Activated CD8-positive, alpha-beta T cell treated with anti-CD3 and anti-CD28 coated beads for 36 hours (primary cell): Measurements from ENCODE around the gene TIGD3. TPM values are rescaled to one million over a fixed set of nuclear protein-coding genes. Genes with fewer than 3 reads are reported as not detected.
A peak's percentile ranks its signal among the peaks of the same experiment; 100 is the strongest.
"Not testable (repeated sequence)": the region's sequence is repeated elsewhere in the genome, so short reads cannot be mapped to it uniquely, and the experiment has no call there.

Experiments
- ATAC-seq: fragments of 200-7000 bp; cut with Tn5 transposase; one replicate; pipeline ENCODE4 v1.10.0; 2021; ENCODE audit warnings: mild to moderate bottlenecking, moderate library complexity
- CTCF ChIA-PET: fragments of 350-600 bp; sonication (Branson Sonifier 250); formaldehyde crosslinking; loops from one replicate; lab custom pipeline; 2021; ENCODE audit warnings: antibody characterized with exemption; lab: Charles Lee
- POLR2A ChIA-PET: fragments of 350-600 bp; sonication (Branson Sonifier 250); formaldehyde crosslinking; loops from one replicate; lab custom pipeline; 2021; ENCODE audit warnings: antibody characterized with exemption; lab: Charles Lee
- DNase-seq: peaks from one replicate; pipeline ENCODE4 v3.0.0-alpha.2; 2020
- H3K27ac Mint-ChIP-seq: one replicate; pipeline ENCODE4 v1.8.0; 2021; ENCODE audit warnings: mild to moderate bottlenecking, mixed read lengths
- H3K27me3 Mint-ChIP-seq: one replicate; pipeline ENCODE4 v1.8.0; 2021; ENCODE audit warnings: mixed read lengths
- H3K36me3 Mint-ChIP-seq: one replicate; pipeline ENCODE4 v1.8.0; 2021; ENCODE audit warnings: low read depth, mixed read lengths
- H3K4me1 Mint-ChIP-seq: one replicate; pipeline ENCODE4 v1.8.0; 2021; ENCODE audit warnings: low read depth, mixed read lengths
- H3K4me3 Mint-ChIP-seq: one replicate; pipeline ENCODE4 v1.8.0; 2021; ENCODE audit warnings: mild to moderate bottlenecking, moderate library complexity, mixed read lengths
- H3K9me3 Mint-ChIP-seq: one replicate; pipeline ENCODE4 v1.8.0; 2021; ENCODE audit warnings: mixed read lengths
- CTCF ChIP-seq: fragments of 200-600 bp; IDR thresholded peaks from one replicate; pipeline ENCODE4 v1.8.0; 2022; ENCODE audit warnings: antibody characterized with exemption, mild to moderate bottlenecking
- intact Hi-C: fragments of 100-400 bp; cut with micrococcal nuclease; formaldehyde crosslinking; loops from one replicate; pipeline ENCODE4 v1.10.0; 2022
- total RNA-seq, 2 experiments: library from RNA; stranded (reverse); gene quantifications; one replicate each; pipeline ENCODE4 v1.2.3, GENCODE V29; 2021

The TIGD3 gene
- total RNA-seq, 2 experiments from 2014 or later = 0.65 to 1.4 TPM

DNA sequence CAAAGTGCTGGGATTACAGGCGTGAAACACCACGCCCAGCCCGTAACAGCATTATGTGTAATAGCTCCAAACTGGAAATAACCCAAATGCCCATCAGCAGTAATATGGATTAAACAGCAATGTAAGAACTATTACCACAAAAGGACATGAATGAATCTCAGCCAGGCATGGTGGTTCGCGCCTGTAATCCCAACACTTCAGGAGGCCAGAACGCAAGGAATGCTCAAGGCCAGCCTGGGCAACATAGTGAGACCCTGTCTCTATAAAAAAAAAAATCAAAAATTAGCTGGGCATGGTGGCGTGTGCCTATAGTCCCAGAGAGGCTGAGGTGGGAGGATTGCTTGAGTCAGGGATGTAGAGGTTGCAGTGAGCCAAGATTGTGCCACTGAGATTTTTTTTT lies 24.0 kb upstream of the TIGD3 start:
- no peak for DNase-seq
- Mint-ChIP-seq H3K36me3 (peaks cover 4% of the 10 kb centered on the region), H3K4me3 (no peak overlapping the region), H3K4me1 (peaks cover 18% of the 10 kb centered on the region), H3K9me3 (no peaks in the 10 kb centered on the region), H3K27ac (no peak overlapping the region), H3K27me3 (no peaks in the 10 kb centered on the region)
- intact Hi-C loops = no loop called here
- TF ChIP-seq CTCF = no peak
- no peak for ATAC-seq
- POLR2A ChIA-PET = interaction anchor here (0.6 to 1.7 kb wide), 4 partner anchors 18 to 169 kb away, joined by 3 to 5 read pairs (median 4); no protein-coding TSS in a partner anchor
- CTCF ChIA-PET = interaction anchor here (0.5 to 11.7 kb wide), 40 partner anchors 8 to 332 kb away, joined by 3 to 265 read pairs (median 6); partner anchors contain the start of genes CAPN1, CDC42EP2, FRMD8 and POLA2

DNA sequence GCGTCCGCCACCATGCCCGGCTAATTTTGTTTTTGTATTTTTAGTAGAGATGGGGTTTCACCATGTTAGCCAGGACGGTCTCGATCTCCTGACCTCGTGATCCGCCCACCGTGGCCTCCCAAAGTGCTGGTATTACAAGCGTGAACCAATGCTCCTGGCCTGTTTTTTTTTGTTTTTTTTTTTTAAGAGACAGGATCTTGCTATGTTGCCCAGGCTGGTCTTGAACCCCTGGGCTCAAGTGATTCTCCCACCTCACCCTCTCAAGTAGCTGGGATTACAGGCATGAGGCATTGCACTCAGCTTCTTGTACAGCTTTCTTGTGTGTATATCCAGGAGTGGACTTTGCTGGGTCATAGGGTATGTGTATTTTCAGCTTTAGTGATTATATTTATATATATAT lies 22.0 kb upstream of the TIGD3 start:
- H3K27me3 Mint-ChIP-seq, DNase-seq, H3K9me3 Mint-ChIP-seq, H3K27ac Mint-ChIP-seq, H3K4me3 Mint-ChIP-seq, intact Hi-C loops, ATAC-seq: not testable (repeated sequence)
- H3K36me3 Mint-ChIP-seq = peaks cover 11% of the 10 kb centered on the region
- CTCF ChIA-PET = interaction anchor here (0.7 to 11.7 kb wide), 9 partner anchors 18 to 222 kb away, joined by 3 to 265 read pairs (median 6); partner anchors contain the start of genes CDC42EP2, POLA2 and TM7SF2
- peaks cover 20% of the 10 kb centered on the region for H3K4me1 Mint-ChIP-seq
- POLR2A ChIA-PET = interaction anchor here (0.6 to 4.0 kb wide), 6 partner anchors 12 to 172 kb away, joined by 3 to 17 read pairs (median 5); partner anchors contain the start of genes MALAT1 and POLA2

DNA sequence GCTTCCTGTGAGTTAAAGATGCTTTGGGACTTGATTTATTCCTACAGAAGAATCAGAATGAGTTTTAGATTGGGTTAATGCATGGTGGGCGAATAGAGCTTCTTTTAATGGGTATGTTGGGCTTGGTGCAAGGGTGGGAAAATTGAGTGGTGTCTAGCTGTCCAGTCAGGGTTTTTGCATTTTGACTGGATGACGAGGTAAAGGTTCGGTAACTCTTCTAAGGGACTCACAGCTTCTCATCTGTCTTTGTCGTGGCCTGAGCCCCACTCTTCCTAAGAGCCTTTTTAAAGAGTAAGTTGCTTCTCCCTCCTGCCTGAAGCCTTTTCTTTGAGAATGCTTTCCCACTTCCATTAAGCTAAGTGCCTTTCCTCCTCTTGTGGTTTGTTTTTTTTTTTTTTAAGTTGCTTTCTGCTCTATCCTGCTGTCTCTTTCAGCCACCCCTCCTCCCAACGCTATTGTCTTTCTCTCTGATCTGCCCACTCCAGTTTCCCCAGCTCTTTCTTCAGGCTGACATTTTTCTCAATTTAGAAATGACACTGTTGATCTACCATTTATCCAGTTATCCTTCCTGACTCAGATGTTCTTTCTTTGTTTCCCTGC lies 19.8 kb upstream of the TIGD3 start:
- ChIA-PET CTCF (interaction anchor here (0.6 to 11.7 kb wide), 5 partner anchors 13 to 109 kb away, joined by 3 to 265 read pairs (median 5); partner anchors contain the start of gene CDC42EP2), POLR2A (interaction anchor here (0.7 to 4.0 kb wide), 8 partner anchors 14 to 200 kb away, joined by 3 to 17 read pairs (median 3); partner anchors contain the start of genes NEAT1, POLA2 and SYVN1)
- no peak for ATAC-seq
- H3K4me1 Mint-ChIP-seq = peaks cover 32% of the 10 kb centered on the region
- no peak for DNase-seq
- peak overlapping the region; percentile 88 for H3K4me3 Mint-ChIP-seq
- H3K36me3 Mint-ChIP-seq = peaks cover 18% of the 10 kb centered on the region
- no peaks in the 10 kb centered on the region for H3K27me3 Mint-ChIP-seq
- peak overlapping the region; percentile 83 for H3K27ac Mint-ChIP-seq
- no peak for TF ChIP-seq CTCF
- intact Hi-C loops = no loop called here
- no peaks in the 10 kb centered on the region for H3K9me3 Mint-ChIP-seq

DNA sequence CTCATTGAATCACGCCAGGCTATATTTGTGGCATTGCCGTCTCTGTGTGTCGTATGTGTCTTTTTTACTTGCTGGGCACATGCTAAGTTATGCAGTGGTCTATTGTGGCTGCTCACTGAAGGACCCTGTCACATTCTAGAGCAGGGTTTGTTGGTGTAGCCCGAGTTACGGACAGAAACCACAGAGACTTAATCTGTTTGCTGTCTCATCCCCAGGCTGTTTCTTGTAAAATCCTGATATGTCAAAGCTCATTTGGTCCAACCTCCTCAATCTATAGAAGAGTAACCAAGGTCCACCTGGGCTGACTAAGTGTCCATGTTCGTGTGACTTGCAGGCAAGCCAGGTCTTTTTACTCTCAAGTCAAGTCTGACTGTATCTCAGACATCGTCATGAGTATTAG lies 15.9 kb upstream of the TIGD3 start:
- Mint-ChIP-seq H3K9me3 (no peaks in the 10 kb centered on the region), H3K27me3 (no peaks in the 10 kb centered on the region), H3K36me3 (peaks cover 36% of the 10 kb centered on the region), H3K27ac (peak overlapping the region; percentile 41), H3K4me3 (no peak overlapping the region), H3K4me1 (peaks cover 30% of the 10 kb centered on the region)
- no peak for ATAC-seq
- no peak for TF ChIP-seq CTCF
- ChIA-PET POLR2A (interaction anchor here (0.7 to 2.1 kb wide), 3 partner anchors 15 to 120 kb away, joined by 3 to 6 read pairs (median 3); partner anchors contain the start of gene TIGD3), CTCF (interaction anchor here (1.2 to 3.4 kb wide), 5 partner anchors 9 to 24 kb away, joined by 3 to 23 read pairs (median 4); partner anchors contain the start of genes CDC42EP2 and TIGD3)
- intact Hi-C loops = no loop called here
- no peak for DNase-seq

- no peak overlapping the region for H3K4me3 Mint-ChIP-seq
- intact Hi-C loops = no loop called here
- H3K27ac Mint-ChIP-seq = peak overlapping the region; percentile 39
- ChIA-PET POLR2A (no interaction called here), CTCF (interaction anchor here (1.0 to 3.4 kb wide), 4 partner anchors 11 to 26 kb away, joined by 3 to 23 read pairs (median 8); partner anchors contain the start of gene CDC42EP2)
- DNase-seq = no peak
- no peaks in the 10 kb centered on the region for H3K27me3 Mint-ChIP-seq
- no peak for ATAC-seq
- TF ChIP-seq CTCF = no peak
- no peaks in the 10 kb centered on the region for H3K9me3 Mint-ChIP-seq
- H3K4me1 Mint-ChIP-seq = peaks cover 23% of the 10 kb centered on the region
- H3K36me3 Mint-ChIP-seq = peaks cover 45% of the 10 kb centered on the region
These were observed 14.3 kb upstream of the TIGD3 start for GRCh38 chr11:65340226-65340625.
